Body of pancreas (tissue), 4 donors: ENCODE results near the gene RPL10A. TPM values are rescaled to one million over a fixed set of nuclear protein-coding genes. Genes with fewer than 3 reads are reported as not detected.

ENCODE experiments used
- ATAC-seq: fragments of 150-250 bp; one replicate; pipeline ENCODE4 v1.9.1; 2016
- DNase-seq, 4 donors: peaks; one replicate each; pipeline ENCODE4 v3.0.0-alpha.2; 2019
- H3K27ac ChIP-seq, 4 donors: fragments of 200-600 bp; sonication (generic); 1 replicate in 3 of 4; 2 replicates in 1 of 4; pipeline versions ENCODE4 v1.5.1 to v1.6.1; 2016 to 2019; ENCODE audit warnings: mild to moderate bottlenecking in 1 of 4, mixed read lengths in 1 of 4, moderate library complexity in 1 of 4
- H3K27me3 ChIP-seq, 2 donors: fragments of 200-600 bp; sonication (generic); one replicate each; pipeline ENCODE4 v1.6.0; 2016; ENCODE audit warnings: mild to moderate bottlenecking in 1 of 2
- H3K36me3 ChIP-seq, 2 donors: fragments of 200-600 bp; sonication (generic); replicated peaks in 1 of 2; 2 replicates each; pipeline ENCODE4 v1.5.1; 2016; ENCODE audit warnings: low read depth in 2 of 2; ENCODE audit not compliant: insufficient read depth in 1 of 2
- H3K4me1 ChIP-seq: fragments of 200-600 bp; sonication (generic); one replicate; pipeline ENCODE4 v1.6.0; 2016
- H3K4me3 ChIP-seq, 2 donors: fragments of 200-600 bp; sonication (generic); 1 replicate in 1 of 2; 2 replicates in 1 of 2; pipeline ENCODE4 v1.5.1; 2016 to 2019
- H3K9me3 ChIP-seq, 3 donors: fragments of 200-600 bp; sonication (generic); 1 replicate in 2 of 3; 2 replicates in 1 of 3; pipeline ENCODE4 v1.5.1; 2016
- CTCF ChIP-seq, 7 experiments: fragments of 450-650 bp in 4 of 7; fragments of 200-600 bp in 3 of 7; sonication (generic) in 3 of 7; IDR thresholded peaks; one replicate each; pipeline ENCODE4 v1.5.1; 2016 to 2019; ENCODE audit warnings: antibody characterized with exemption in 7 of 7
- POLR2A ChIP-seq, 3 donors: fragments of 450-650 bp; IDR thresholded peaks; one replicate each; pipeline ENCODE4 v1.6.1; 2016; ENCODE audit warnings: antibody characterized with exemption in 3 of 3, mild to moderate bottlenecking in 2 of 3
- WGBS, 2 donors: methylation state at CpG; one replicate each; pipeline ENCODE4 v1.1.5; 2017; 5-methylcytosine and 5-hydroxymethylcytosine counted together
- intact Hi-C: fragments of 100-400 bp; cut with DNase I; formaldehyde crosslinking; loops from one replicate; pipeline ENCODE4 v1.15.1; 2023
- total RNA-seq, 2 donors: library from RNA; depleted of rRNA; stranded (reverse); fragments of >200 nt; gene quantifications; one replicate each; pipeline ENCODE4 v1.1.0, GENCODE V29; 2016

Gene RPL10A
- total RNA-seq, 2 donors from 2014 or later = 563 to 782 TPM

- no peak for TF ChIP-seq CTCF (IDR thresholded peaks at IDR 0.05)
- TF ChIP-seq POLR2A (IDR thresholded peaks at IDR 0.05) = peak in 2 of 3 donors; percentile 16 to 17
- DNase-seq = peak; percentile 66 to 81 (median 74)
- H3K36me3 ChIP-seq = no peaks in the 10 kb centered on the region
- 56 to 67% methylated on average over 40 to 61 of the region's 61 CpGs for WGBS, 2 donors
- peaks cover 43% of the 10 kb centered on the region for H3K4me1 ChIP-seq
- H3K9me3 ChIP-seq = no peaks in the 10 kb centered on the region
- peak; percentile 72 for ATAC-seq
- intact Hi-C loops = no loop called here
- no peak overlapping the region for H3K4me3 ChIP-seq
- peak overlapping the region; percentile 14 to 52 (median 40) for H3K27ac ChIP-seq
- no peaks in the 10 kb centered on the region for H3K27me3 ChIP-seq
These were observed 18.1 kb downstream of the RPL10A start for GRCh38 chr6:35486005-35486925.

GRCh38 chr6:35487658-35488516, 19.7 kb downstream of the RPL10A start:
- Histone ChIP-seq H3K36me3 (no peaks in the 10 kb centered on the region), H3K27me3 (no peaks in the 10 kb centered on the region), H3K9me3 (no peaks in the 10 kb centered on the region), H3K4me3 (no peak overlapping the region), H3K4me1 (peaks cover 55% of the 10 kb centered on the region), H3K27ac (peak overlapping the region in 3 of 4 donors; percentile 36 to 53 (median 48))
- DNase-seq (peak in 1 of 4 donors; percentile 42), ATAC-seq (no peak)
- intact Hi-C loops = no loop called here
- TF ChIP-seq POLR2A (IDR thresholded peaks at IDR 0.05) (no peak), CTCF (IDR thresholded peaks at IDR 0.05) (no peak)
- WGBS, 2 donors = 53 to 76% methylated on average over 9 of the region's 9 CpGs

- no peak overlapping the region for H3K4me3 ChIP-seq
- WGBS, 2 donors = 84 to 85% methylated on average over 9 of the region's 9 CpGs
- ATAC-seq (no peak), DNase-seq (no peak)
- H3K4me1 ChIP-seq = peaks cover 55% of the 10 kb centered on the region
- TF ChIP-seq CTCF (IDR thresholded peaks at IDR 0.05) = no peak
- TF ChIP-seq POLR2A (IDR thresholded peaks at IDR 0.05) = no peak
- H3K27me3 ChIP-seq = no peaks in the 10 kb centered on the region
- H3K27ac ChIP-seq = peak overlapping the region in 3 of 4 donors; percentile 36 to 53 (median 48)
- H3K9me3 ChIP-seq = no peaks in the 10 kb centered on the region
- intact Hi-C loops = no loop called here
- H3K36me3 ChIP-seq = no peaks in the 10 kb centered on the region
These were observed 20.3 kb downstream of the RPL10A start for GRCh38 chr6:35488517-35488862.

GRCh38 chr6:35489066-35489465, 20.9 kb downstream of the RPL10A start:
- ATAC-seq (no peak), DNase-seq (no peak)
- no peaks in the 10 kb centered on the region for H3K27me3 ChIP-seq
- WGBS, 2 donors = 92 to 93% methylated on average over 1 of the region's 1 CpG
- peaks cover 58% of the 10 kb centered on the region for H3K4me1 ChIP-seq
- H3K9me3 ChIP-seq = no peaks in the 10 kb centered on the region
- TF ChIP-seq CTCF (IDR thresholded peaks at IDR 0.05) (no peak), POLR2A (IDR thresholded peaks at IDR 0.05) (no peak)
- H3K4me3 ChIP-seq = no peak overlapping the region
- peak overlapping the region in 1 of 4 donors; percentile 36 for H3K27ac ChIP-seq
- no peaks in the 10 kb centered on the region for H3K36me3 ChIP-seq
- intact Hi-C loops = no loop called here
